Activated CD4-positive, alpha-beta memory T cell treated with anti-CD3 and anti-CD28 coated beads, Interleukin-2, amount 10 ng/mL, durations not matched to agents 7 days and 5 days (primary cell): Measurements from ENCODE around the gene PRDM16. TPM values are rescaled to one million over a fixed set of nuclear protein-coding genes. Genes with fewer than 3 reads are reported as not detected.

Experiments used
- CTCF ChIA-PET: fragments of 350-600 bp; sonication (Branson Sonifier 250); formaldehyde crosslinking; loops from one replicate; lab custom pipeline; 2021; ENCODE audit warnings: antibody characterized with exemption, inconsistent platforms; lab: Charles Lee
- POLR2A ChIA-PET: fragments of 350-600 bp; sonication (Branson Sonifier 250); formaldehyde crosslinking; loops from one replicate; lab custom pipeline; 2021; ENCODE audit warnings: antibody characterized with exemption; lab: Charles Lee
- DNase-seq: peaks from one replicate; pipeline ENCODE4 v3.0.0-alpha.2; 2020
- H3K27ac Mint-ChIP-seq: one replicate; pipeline ENCODE4 v1.8.0; 2021; ENCODE audit warnings: mild to moderate bottlenecking, mixed read lengths
- H3K27me3 Mint-ChIP-seq: one replicate; pipeline ENCODE4 v1.8.0; 2021; ENCODE audit warnings: mixed read lengths
- H3K36me3 Mint-ChIP-seq: one replicate; pipeline ENCODE4 v1.8.0; 2021; ENCODE audit warnings: low read depth, mixed read lengths
- H3K4me1 Mint-ChIP-seq: one replicate; pipeline ENCODE4 v1.8.0; 2021; ENCODE audit warnings: mixed read lengths
- H3K4me3 Mint-ChIP-seq: one replicate; pipeline ENCODE4 v1.8.0; 2021; ENCODE audit warnings: mild to moderate bottlenecking, mixed read lengths
- H3K9me3 Mint-ChIP-seq: one replicate; pipeline ENCODE4 v1.8.0; 2021; ENCODE audit warnings: mixed read lengths
- total RNA-seq, 2 experiments: library from RNA; stranded (reverse); gene quantifications; one replicate each; pipeline ENCODE4 v1.2.3, GENCODE V29; 2021

The PRDM16 gene
- total RNA-seq, 2 experiments from 2014 or later, result 0.03 to 0.20 TPM

DNA sequence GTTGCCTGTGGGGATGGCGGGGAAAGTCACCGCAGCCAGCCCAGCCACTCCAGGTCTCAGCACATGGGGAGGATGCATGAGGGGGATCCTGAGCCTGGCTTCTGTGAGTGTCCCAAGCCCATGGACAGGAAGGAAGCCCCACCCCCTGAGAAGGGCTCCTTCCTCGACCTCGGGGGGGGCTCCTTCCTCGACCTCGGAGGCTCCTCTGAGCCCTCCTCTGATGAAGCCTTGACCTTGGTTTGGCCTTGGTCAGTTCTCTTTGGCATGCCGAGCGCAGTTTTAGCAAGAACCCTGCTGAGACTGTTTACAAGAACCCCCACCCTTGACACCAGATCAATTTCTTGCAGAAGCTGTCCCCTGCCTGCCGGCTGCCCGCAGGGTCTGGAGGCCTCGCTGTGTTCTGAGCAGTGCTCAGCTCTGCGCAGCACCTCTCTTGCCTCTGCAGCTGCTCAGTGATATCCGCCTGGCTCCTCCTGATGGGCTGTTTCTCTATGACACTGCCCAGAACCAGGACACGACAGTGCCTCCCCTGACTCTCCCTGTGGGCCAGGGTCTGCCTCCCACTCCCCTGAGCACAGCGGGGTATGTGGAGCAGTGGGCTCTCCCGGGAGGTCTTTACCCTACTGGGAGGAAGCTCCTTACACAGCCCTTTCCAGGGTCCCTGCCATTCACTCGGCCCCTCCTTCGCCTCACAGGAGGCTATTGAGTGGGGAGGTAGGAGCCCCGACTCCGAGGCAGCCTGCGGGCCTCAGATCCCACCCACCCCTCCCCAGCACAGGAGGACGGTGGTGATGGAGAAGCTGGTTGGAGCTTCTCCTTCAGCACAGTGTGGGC lies 32.3 kb upstream of the PRDM16 start:
- ChIA-PET POLR2A (no interaction called here), CTCF (no interaction called here)
- H3K27me3 Mint-ChIP-seq, result no peaks in the 10 kb centered on the region
- DNase-seq, result no peak
- H3K9me3 Mint-ChIP-seq, result no peaks in the 10 kb centered on the region
- peaks cover 13% of the 10 kb centered on the region for H3K4me1 Mint-ChIP-seq
- no peaks in the 10 kb centered on the region for H3K36me3 Mint-ChIP-seq
- H3K27ac Mint-ChIP-seq, result no peak overlapping the region
- H3K4me3 Mint-ChIP-seq, result no peak overlapping the region

DNA sequence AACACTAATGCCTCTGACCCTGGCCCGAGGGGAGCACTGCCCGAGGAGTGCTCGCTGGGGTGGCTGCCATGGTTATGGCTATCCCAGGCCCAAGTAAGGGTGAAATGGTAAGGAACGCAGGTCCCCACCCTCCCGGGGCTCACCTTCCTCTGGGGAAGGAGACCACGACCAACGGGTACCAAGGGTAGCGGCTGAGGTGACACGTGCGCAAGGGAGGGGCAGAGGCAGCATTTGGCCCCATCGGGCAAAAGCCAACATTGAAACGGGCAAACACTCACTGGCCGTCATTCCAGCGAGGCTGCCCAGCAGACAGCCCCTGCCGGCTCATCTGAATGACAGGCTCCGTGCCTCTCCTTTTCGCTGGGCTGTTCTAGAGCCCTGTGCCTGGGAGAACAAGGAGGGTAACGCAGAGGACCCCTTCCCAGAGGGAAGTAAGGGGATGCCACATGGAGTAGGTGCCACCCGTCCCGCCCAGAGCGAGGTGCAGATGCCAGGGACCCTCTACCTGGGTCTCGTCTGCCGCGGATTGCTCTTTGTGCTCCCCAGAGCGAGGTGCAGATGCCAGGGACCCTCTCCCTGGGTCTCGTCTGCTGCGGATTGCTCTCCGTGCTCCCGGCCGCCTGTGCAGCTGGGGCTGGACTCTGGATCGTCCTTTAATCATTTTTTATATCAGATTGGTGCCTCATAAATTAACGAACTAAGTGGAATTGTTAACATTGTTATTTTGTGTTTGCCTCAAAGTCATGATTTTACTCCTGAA lies 31.5 kb upstream of the PRDM16 start:
- CTCF ChIA-PET, result no interaction called here
- no peak overlapping the region for H3K27ac Mint-ChIP-seq
- H3K27me3 Mint-ChIP-seq, result no peaks in the 10 kb centered on the region
- no peak for DNase-seq
- no peaks in the 10 kb centered on the region for H3K9me3 Mint-ChIP-seq
- peaks cover 10% of the 10 kb centered on the region for H3K4me1 Mint-ChIP-seq
- POLR2A ChIA-PET, result no interaction called here
- no peaks in the 10 kb centered on the region for H3K36me3 Mint-ChIP-seq
- no peak overlapping the region for H3K4me3 Mint-ChIP-seq

DNA sequence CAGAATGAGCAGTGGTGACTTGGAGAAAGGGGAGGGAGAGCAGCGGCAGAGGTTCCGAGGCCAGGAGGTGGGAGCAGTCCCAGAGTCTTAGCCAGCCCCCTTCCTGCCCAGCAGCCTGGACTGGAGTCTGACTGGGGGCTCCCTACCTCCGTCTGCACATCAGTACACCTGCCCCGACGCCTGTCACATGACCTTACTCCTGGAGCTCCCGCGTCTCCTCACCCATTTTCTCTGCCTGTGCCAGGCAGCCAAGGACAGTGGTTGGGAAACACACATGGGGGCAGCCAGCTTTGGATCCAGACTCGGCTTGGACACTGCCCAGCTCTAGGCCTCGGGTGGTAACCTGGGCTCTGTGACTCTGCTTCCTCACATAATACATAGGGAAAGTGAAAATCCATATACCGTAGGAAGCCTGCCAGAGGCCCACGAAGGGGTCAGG lies 30.9 kb upstream of the PRDM16 start:
- CTCF ChIA-PET, result no interaction called here
- Mint-ChIP-seq H3K36me3 (no peaks in the 10 kb centered on the region), H3K27me3 (no peaks in the 10 kb centered on the region), H3K9me3 (no peaks in the 10 kb centered on the region), H3K27ac (no peak overlapping the region), H3K4me3 (no peak overlapping the region), H3K4me1 (peaks cover 6% of the 10 kb centered on the region)
- DNase-seq, result no peak
- POLR2A ChIA-PET, result no interaction called here

DNA sequence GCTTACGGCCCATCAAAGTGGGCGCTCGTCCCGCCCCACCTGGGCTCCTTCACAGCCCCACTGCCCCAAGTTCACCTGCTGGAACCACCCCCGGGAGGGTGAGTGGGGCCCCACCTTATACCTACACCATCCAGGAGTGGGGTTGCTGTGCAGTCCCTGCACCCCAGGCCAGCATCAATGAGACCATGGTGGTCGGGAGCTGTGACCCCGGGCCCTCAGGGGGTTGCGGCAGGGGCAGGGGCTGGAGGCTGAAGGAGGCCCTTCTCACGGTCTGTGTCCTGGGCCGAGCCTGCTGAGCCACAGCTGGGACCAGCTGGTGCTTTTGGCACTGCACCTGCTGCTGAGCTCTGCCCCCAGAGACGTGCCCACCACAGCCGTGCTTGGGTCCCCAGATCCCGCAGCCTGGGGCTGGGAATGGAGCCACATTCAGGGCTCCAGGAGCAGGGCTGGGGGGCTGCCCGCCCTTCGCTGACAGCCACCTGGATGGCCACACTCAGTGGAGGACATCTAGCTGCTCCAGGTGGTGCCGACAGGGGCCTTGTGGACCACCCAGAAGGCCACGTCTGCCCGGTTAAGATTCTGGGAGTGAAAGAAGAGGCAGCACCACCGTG lies 30.3 kb upstream of the PRDM16 start:
- CTCF ChIA-PET, result no interaction called here

DNA sequence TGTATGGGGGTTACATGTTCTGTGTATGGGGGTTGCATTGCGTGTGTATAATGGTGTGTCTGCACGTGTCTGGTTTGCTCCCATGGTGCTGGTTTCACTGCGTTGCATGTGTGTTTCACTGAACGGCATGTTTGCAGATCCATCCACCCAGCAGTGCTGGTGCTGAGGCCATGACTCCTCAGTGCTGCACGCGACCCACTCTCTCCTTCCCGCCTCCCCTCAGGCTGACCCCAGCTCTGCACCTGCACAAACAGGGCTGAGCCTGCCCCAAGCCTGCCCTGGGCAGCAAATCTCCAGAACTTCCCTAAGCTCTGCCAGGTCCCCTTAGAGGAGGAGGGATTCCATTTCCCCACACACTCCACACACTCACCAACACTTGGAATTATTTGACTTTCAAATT lies 29.0 kb upstream of the PRDM16 start:
- Mint-ChIP-seq H3K27me3 (no peaks in the 10 kb centered on the region), H3K4me3 (no peak overlapping the region), H3K36me3 (no peaks in the 10 kb centered on the region), H3K27ac (no peak overlapping the region), H3K9me3 (no peaks in the 10 kb centered on the region), H3K4me1 (no peaks in the 10 kb centered on the region)
- ChIA-PET POLR2A (no interaction called here), CTCF (no interaction called here)
- no peak for DNase-seq

More for the DNA sequence above, 30.3 kb upstream of the PRDM16 start:
- Mint-ChIP-seq H3K4me1 (peaks cover under 1% of the 10 kb centered on the region), H3K27ac (no peak overlapping the region), H3K36me3 (no peaks in the 10 kb centered on the region), H3K4me3 (no peak overlapping the region), H3K9me3 (no peaks in the 10 kb centered on the region), H3K27me3 (no peaks in the 10 kb centered on the region)
- DNase-seq, result no peak
- POLR2A ChIA-PET, result no interaction called here

DNA sequence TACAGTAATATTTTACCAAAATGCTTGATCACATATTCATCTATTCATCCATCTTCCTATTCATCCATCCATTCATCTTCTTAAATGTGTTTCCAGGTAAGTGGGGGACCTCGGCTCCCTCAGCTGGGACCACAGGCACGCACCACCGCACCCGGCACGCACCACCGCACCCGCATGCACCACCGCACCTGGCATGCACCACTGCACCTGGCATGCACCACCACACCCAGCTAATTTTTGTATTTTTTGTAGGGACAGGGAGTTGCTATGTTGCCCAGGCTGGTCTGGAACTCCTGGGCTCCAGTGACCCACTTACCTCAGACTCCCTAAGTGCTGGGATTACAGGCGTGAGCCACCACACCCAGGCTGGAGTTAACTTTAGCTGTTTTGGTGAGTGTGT lies 26.5 kb upstream of the PRDM16 start:
- no peak overlapping the region for H3K4me3 Mint-ChIP-seq
- H3K9me3 Mint-ChIP-seq, result no peaks in the 10 kb centered on the region
- no peak for DNase-seq
- CTCF ChIA-PET, result no interaction called here
- no peaks in the 10 kb centered on the region for H3K36me3 Mint-ChIP-seq
- no peaks in the 10 kb centered on the region for H3K4me1 Mint-ChIP-seq
- H3K27ac Mint-ChIP-seq, result no peak overlapping the region
- POLR2A ChIA-PET, result no interaction called here
- H3K27me3 Mint-ChIP-seq, result peaks cover 4% of the 10 kb centered on the region

DNA sequence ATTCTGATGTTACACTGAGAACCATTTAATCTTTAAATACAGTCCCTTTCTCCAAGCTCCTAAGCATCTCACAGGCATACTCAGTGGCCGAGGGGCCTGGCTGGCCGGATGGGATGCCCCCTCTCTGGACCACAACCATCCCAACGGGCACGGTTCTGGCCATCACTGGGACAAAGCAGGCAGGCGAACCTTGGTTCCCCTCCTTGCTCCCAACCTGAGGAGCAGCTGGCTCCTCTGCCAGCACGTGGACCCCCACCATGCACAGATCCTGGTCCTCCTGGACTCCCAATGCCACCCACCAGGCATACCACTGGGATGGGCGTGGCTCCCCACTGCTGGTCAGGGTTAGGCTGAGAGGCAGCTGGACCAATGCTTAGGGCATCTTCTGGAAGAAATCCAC lies 19.8 kb upstream of the PRDM16 start:
- H3K27ac Mint-ChIP-seq, result no peak overlapping the region
- POLR2A ChIA-PET, result no interaction called here
- CTCF ChIA-PET, result no interaction called here
- H3K36me3 Mint-ChIP-seq, result no peaks in the 10 kb centered on the region
- peaks cover 4% of the 10 kb centered on the region for H3K9me3 Mint-ChIP-seq
- H3K4me3 Mint-ChIP-seq, result no peak overlapping the region
- no peaks in the 10 kb centered on the region for H3K4me1 Mint-ChIP-seq
- H3K27me3 Mint-ChIP-seq, result peaks cover 4% of the 10 kb centered on the region
- no peak for DNase-seq

DNA sequence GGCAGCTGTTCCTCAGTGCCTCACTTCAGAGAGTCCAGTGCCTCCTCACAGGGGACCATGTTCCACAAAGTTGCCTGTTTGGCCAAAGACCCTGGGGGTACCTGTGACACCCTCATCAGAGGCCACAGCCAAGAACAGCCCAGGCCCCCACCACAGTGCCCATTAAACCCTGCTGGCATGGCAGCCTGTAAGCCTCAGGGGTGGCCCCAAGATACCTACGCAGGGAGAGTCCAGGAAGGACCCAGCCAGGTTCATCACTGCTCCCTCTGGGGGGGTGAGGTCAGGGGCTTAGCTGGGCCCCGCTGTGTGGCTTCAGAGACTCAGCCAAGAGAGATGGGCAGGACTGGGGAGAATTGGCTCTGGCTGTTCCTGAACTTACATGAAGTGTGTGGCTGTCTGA lies 19.1 kb upstream of the PRDM16 start:
- peaks cover 4% of the 10 kb centered on the region for H3K9me3 Mint-ChIP-seq
- POLR2A ChIA-PET, result no interaction called here
- H3K4me3 Mint-ChIP-seq, result no peak overlapping the region
- H3K4me1 Mint-ChIP-seq, result no peaks in the 10 kb centered on the region
- DNase-seq, result no peak
- no peak overlapping the region for H3K27ac Mint-ChIP-seq
- H3K36me3 Mint-ChIP-seq, result no peaks in the 10 kb centered on the region
- peaks cover 4% of the 10 kb centered on the region for H3K27me3 Mint-ChIP-seq
- CTCF ChIA-PET, result no interaction called here

DNA sequence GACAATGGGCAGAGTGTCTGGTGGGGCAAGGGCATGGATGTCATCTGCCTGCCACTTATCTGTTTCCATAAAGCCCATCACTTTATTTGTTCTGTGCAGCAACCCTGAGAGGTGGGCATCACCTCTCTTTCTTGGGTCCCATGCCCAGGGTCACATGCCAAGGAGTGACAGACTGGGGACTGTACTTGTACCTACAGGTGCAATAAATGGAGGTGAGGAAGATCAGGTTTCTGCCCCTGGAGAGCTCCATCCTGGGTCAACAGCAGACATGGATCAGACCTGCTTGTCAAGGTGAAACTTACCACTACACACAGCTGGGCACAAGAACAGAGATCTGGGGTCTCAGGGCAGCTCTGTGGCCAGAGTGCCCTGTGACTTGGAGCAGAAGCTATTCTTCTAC lies 18.4 kb upstream of the PRDM16 start:
- peaks cover 4% of the 10 kb centered on the region for H3K27me3 Mint-ChIP-seq
- no peak for DNase-seq
- POLR2A ChIA-PET, result no interaction called here

DNA sequence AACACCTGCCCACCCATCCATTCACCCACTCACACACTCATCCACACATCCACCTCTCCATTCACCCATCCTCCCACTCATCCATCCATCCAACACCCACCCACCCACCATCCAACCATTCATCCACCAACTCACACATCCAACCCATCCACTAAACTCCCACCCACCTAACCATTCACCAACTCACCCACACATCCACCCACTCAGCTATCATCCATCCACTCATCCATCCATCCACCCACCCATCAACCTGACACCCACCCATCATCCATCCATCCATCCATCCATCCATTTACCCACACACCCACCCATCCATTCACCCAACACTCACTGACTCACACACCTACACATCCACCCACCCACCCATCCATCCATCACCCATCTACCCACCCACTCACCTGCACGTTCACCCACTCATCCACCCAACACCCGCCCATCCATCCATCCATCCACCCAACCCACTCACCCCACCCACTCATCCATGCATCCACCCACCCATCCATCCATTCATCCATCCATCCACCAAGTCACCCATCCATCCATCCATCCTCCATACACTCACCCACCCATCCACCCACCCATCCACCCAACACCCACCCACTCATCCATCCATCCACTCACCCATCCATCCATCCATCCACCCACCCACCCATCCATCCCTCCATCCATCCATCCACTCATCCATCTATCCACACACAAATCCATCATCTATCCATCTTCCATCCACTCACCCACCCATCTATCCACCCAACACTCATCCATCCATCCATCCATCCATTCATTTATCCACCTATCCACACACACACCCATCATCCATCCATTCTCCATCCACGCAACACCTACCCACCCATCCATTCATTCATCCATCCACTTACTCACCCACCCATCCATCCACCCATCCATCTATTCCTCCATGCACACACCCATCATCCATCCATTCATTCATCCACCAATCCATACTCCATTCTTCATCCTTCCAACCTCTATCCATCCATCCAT lies 17.4 kb upstream of the PRDM16 start:
- peaks cover 4% of the 10 kb centered on the region for H3K27me3 Mint-ChIP-seq
- no peak overlapping the region for H3K27ac Mint-ChIP-seq
- H3K4me3 Mint-ChIP-seq, result no peak overlapping the region
- ChIA-PET POLR2A (no interaction called here), CTCF (no interaction called here)
- DNase-seq, result no peak
- H3K36me3 Mint-ChIP-seq, result no peaks in the 10 kb centered on the region
- no peaks in the 10 kb centered on the region for H3K4me1 Mint-ChIP-seq
- H3K9me3 Mint-ChIP-seq, result peaks cover 4% of the 10 kb centered on the region

More for the DNA sequence above, 18.4 kb upstream of the PRDM16 start:
- no peaks in the 10 kb centered on the region for H3K4me1 Mint-ChIP-seq
- H3K4me3 Mint-ChIP-seq, result no peak overlapping the region
- H3K27ac Mint-ChIP-seq, result no peak overlapping the region
- H3K9me3 Mint-ChIP-seq, result peaks cover 4% of the 10 kb centered on the region
- H3K36me3 Mint-ChIP-seq, result no peaks in the 10 kb centered on the region
- CTCF ChIA-PET, result no interaction called here

DNA sequence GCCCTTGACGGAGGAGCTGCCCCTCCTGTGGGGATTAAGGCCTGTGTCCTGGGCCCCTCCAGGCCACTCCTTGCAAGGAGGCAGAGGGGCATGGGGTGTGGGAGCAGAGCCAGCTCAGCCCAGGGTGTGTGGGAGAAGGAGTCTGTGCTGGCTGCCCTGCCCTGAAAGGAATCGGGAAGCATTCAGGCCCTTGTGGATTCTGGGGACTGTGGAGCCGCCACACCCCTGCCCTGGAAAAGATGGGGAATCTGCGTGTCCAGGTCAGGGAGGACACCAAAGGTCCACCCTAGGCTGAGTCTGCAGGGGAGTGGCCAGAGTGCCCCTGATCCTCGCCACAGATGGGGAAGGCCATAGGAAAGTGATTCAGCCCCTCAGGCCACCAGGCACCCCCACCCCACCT lies 16.5 kb upstream of the PRDM16 start:
- Mint-ChIP-seq H3K27ac (no peak overlapping the region), H3K36me3 (no peaks in the 10 kb centered on the region), H3K4me1 (no peaks in the 10 kb centered on the region), H3K27me3 (no peaks in the 10 kb centered on the region), H3K4me3 (no peak overlapping the region), H3K9me3 (peaks cover 4% of the 10 kb centered on the region)
- ChIA-PET POLR2A (no interaction called here), CTCF (no interaction called here)
- no peak for DNase-seq

DNA sequence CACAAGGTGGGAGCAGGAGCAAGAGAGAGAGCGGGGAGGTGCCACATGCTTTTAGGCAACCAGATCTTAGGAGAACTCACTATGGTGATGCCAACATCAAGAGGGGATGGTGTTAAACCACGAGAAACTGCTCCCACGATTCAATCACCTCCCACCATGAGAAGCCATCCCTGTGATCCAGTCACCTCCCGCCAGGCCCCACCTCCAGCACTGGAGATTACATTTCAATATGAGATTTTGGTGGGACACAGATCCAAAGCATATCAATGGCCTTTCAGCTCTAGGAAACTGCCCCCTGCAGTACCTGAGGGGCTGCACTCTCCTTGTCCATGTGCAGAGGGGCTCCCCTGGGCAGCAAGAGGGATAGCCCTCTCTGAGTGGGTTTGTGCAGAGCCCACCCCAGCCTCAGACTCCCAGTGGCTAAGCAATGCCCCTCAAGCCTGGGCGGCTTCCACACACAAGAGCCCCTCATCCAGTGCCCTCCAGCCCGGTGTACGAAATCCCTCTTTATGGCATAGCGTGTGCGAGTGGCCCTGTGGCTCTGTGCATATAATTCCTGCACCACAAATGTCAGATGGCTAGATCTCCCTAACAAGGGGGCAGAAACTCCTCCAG lies 15.5 kb upstream of the PRDM16 start:
- Mint-ChIP-seq H3K36me3 (no peaks in the 10 kb centered on the region), H3K27me3 (peaks cover 2% of the 10 kb centered on the region), H3K4me1 (no peaks in the 10 kb centered on the region), H3K27ac (no peak overlapping the region), H3K9me3 (peaks cover 4% of the 10 kb centered on the region), H3K4me3 (no peak overlapping the region)
- POLR2A ChIA-PET, result no interaction called here
- DNase-seq, result no peak
- CTCF ChIA-PET, result no interaction called here
